Measurements from ENCODE around the gene RAD54L.
"Not testable (repeated sequence)": the region's sequence is repeated elsewhere in the genome, so short reads cannot be mapped to it uniquely, and the experiment has no call there.

The RAD54L gene

DNA sequence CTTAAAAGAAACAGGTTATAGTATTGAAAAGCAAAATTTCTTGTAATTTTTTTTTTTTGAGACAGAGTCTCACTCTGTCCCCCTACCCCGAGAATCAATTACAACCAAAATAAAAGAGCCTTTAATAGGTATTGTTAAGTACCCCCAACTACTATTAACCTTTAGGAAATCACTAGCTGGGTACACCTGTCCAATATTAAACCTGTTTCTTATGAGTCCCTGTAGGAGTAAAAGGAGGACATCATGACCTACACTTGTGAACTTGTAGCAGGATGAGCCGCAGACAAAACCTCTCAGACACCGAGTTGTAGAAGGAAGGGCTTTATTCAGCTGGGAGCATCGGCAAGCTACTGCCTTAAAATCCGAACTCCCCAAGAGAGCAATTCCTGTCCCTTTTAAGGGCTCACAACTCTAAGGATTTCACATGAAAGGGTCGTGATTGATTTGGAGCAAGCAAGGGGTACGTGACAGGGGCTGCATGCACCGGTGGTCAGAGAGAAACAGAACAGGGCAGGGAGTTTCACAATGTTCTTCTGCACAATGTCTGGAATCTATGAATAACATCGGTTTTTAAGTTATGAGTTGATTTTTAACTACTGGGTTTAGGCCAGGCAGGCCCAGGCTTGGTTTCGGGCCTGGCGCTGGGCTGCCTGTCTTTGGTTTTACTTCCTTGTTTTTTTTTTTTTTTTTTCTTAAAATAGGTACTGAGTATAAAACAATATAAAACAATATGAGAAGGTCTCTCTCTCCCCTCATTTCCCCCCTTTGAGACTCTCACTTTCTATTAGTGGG, 77.9 kb downstream of the RAD54L start:
- DNase-seq: not testable (repeated sequence)
